Mammary epithelial cell (primary cell): ENCODE measurements around the gene PADI2.

Experiments used
- EZH2 ChIP-seq: IDR thresholded peaks from 2 replicates; pipeline ENCODE4 v1.6.1; 2012; ENCODE audit warnings: low read length, inconsistent platforms, borderline replicate concordance
- TF ChIP-seq, protein P1 (sequence below), 2 donors: IDR thresholded peaks in 1 of 2; conservative IDR thresholded peaks in 1 of 2; 2 replicates each; pipeline ENCODE4 v1.5.1; 2011 to 2012; ENCODE audit warnings: inconsistent platforms in 2 of 2, low read length in 2 of 2, mild to moderate bottlenecking in 2 of 2, control low read depth in 1 of 2, low read depth in 1 of 2; ENCODE audit not compliant: insufficient read depth in 1 of 2; ENCODE audit errors: extremely low read depth in 1 of 2

- TF ChIP-seq, protein P1, sequence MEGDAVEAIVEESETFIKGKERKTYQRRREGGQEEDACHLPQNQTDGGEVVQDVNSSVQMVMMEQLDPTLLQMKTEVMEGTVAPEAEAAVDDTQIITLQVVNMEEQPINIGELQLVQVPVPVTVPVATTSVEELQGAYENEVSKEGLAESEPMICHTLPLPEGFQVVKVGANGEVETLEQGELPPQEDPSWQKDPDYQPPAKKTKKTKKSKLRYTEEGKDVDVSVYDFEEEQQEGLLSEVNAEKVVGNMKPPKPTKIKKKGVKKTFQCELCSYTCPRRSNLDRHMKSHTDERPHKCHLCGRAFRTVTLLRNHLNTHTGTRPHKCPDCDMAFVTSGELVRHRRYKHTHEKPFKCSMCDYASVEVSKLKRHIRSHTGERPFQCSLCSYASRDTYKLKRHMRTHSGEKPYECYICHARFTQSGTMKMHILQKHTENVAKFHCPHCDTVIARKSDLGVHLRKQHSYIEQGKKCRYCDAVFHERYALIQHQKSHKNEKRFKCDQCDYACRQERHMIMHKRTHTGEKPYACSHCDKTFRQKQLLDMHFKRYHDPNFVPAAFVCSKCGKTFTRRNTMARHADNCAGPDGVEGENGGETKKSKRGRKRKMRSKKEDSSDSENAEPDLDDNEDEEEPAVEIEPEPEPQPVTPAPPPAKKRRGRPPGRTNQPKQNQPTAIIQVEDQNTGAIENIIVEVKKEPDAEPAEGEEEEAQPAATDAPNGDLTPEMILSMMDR (conservative IDR thresholded peaks at IDR 0.05 in 1 of 2, IDR thresholded peaks at IDR 0.05 in 1 of 2; ENCODE audit: extremely low read depth in 1 of 2, insufficient read depth in 1 of 2, low read depth in 1 of 2, low read length in 2 of 2) = no peak
- TF ChIP-seq EZH2 = no peak
These were observed 5.3 kb downstream of the PADI2 start for GRCh38 chr1:17113963-17114362.
